H1 (cell line): ENCODE data around the gene PROK1. TPM values are rescaled to one million over a fixed set of nuclear protein-coding genes. Genes with fewer than 3 reads are reported as not detected.

Experiments
- CTCF ChIA-PET: fragments of 300-600 bp; sonication (Branson Sonifier 250); formaldehyde crosslinking; loops from one replicate; lab custom pipeline; 2021; ENCODE audit not compliant: partially characterized antibody; lab: Charles Lee
- POLR2A ChIA-PET: fragments of 300-600 bp; sonication (Branson Sonifier 250); formaldehyde crosslinking; loops from one replicate; lab custom pipeline; 2021; ENCODE audit warnings: inconsistent platforms; ENCODE audit not compliant: partially characterized antibody; lab: Charles Lee
- DNase-seq, 2 experiments: peaks; one replicate each; pipeline versions ENCODE4 v3.0.0 to v3.0.0-alpha.2; 2010 to 2022; ENCODE audit warnings: low spot score in 2 of 2, low read depth in 1 of 2, mixed read lengths in 1 of 2
- FAIRE-seq: peaks from 2 replicates; lab custom pipeline; 2011; peaks lifted over from hg19 to GRCh38; lab: Jason Lieb, UNC
- H2AFZ ChIP-seq: 2 replicates; pipeline ENCODE4 v1.8.1; 2012; ENCODE audit warnings: low read length, inconsistent platforms
- H2AK5ac ChIP-seq: 2 replicates; pipeline ENCODE4 v1.6.1; 2013; ENCODE audit warnings: low read depth, low read length
- H2BK120ac ChIP-seq: replicated peaks from 2 replicates; pipeline ENCODE3; 2013; ENCODE audit warnings: low read depth, low read length, inconsistent platforms
- H2BK12ac ChIP-seq: 2 replicates; pipeline ENCODE4 v1.6.1; 2013; ENCODE audit warnings: low read depth, low read length
- H2BK15ac ChIP-seq: 2 replicates; pipeline ENCODE4 v1.6.1; 2013; ENCODE audit warnings: low read length
- H2BK20ac ChIP-seq: 2 replicates; pipeline ENCODE4 v1.6.1; 2013; ENCODE audit warnings: low read length
- H2BK5ac ChIP-seq: 2 replicates; pipeline ENCODE4 v1.6.1; 2013; ENCODE audit warnings: low read depth, low read length
- H3K14ac ChIP-seq: 2 replicates; pipeline ENCODE4 v1.6.1; 2013; ENCODE audit warnings: inconsistent platforms; ENCODE audit not compliant: insufficient read length
- H3K18ac ChIP-seq: 2 replicates; pipeline ENCODE4 v1.6.1; 2013; ENCODE audit warnings: low read length; ENCODE audit errors: extremely low read depth
- H3K23ac ChIP-seq: 2 replicates; pipeline ENCODE4 v1.6.1; 2013; ENCODE audit warnings: inconsistent platforms; ENCODE audit not compliant: insufficient read length
- H3K23me2 ChIP-seq: 2 replicates; pipeline ENCODE4 v1.6.1; 2013; ENCODE audit warnings: low read depth, low read length
- H3K27ac ChIP-seq: 2 replicates; pipeline ENCODE4 v1.6.1; 2011; ENCODE audit warnings: low read depth, low read length, inconsistent platforms
- H3K27me3 ChIP-seq, 4 experiments: replicated peaks in 1 of 4; 1 replicate in 1 of 4; 2 replicates in 3 of 4; pipeline versions ENCODE4 v1.6.1 to v1.8.1; 2011 to 2013; ENCODE audit warnings: low read length in 3 of 4, mild to moderate bottlenecking in 3 of 4, inconsistent platforms in 2 of 4, mixed read lengths in 2 of 4, moderate library complexity in 1 of 4; ENCODE audit not compliant: control insufficient read depth in 3 of 4, insufficient read depth in 3 of 4; ENCODE audit errors: extremely low read depth in 1 of 4
- H3K36me3 ChIP-seq, 4 experiments: 2 replicates each; pipeline versions ENCODE4 v1.6.1 to v1.8.1; 2011 to 2013; ENCODE audit warnings: mild to moderate bottlenecking in 4 of 4, low read length in 3 of 4, moderate library complexity in 2 of 4, control low read depth in 1 of 4, inconsistent platforms in 1 of 4; ENCODE audit not compliant: insufficient read depth in 4 of 4, control insufficient read depth in 2 of 4
- H3K4ac ChIP-seq: replicated peaks from 2 replicates; pipeline ENCODE3; 2013; ENCODE audit warnings: low read length, low read depth, mixed read lengths, inconsistent platforms; ENCODE audit not compliant: insufficient read length
- H3K4me1 ChIP-seq, 4 experiments: replicated peaks in 1 of 4; 1 replicate in 1 of 4; 2 replicates in 3 of 4; pipeline versions ENCODE4 v1.6.1 to v1.8.1; 2011 to 2013; ENCODE audit warnings: low read length in 3 of 4, inconsistent platforms in 2 of 4, mixed read lengths in 1 of 4; ENCODE audit not compliant: insufficient read depth in 4 of 4, control insufficient read depth in 3 of 4
- H3K4me2 ChIP-seq, 2 experiments: 2 replicates each; pipeline versions ENCODE4 v1.6.1 to v1.8.1; 2011 to 2013; ENCODE audit warnings: low read depth in 2 of 2, low read length in 2 of 2, control low read depth in 1 of 2, inconsistent platforms in 1 of 2, mild to moderate bottlenecking in 1 of 2; ENCODE audit not compliant: insufficient read depth in 1 of 2
- H3K4me3 ChIP-seq, 4 experiments: fragments of 200-600, 300-600 bp in 1 of 4; sonication (generic), shearing (Covaris generic), sonication (Bioruptor Twin) in 1 of 4; 2 replicates each; pipeline versions ENCODE4 v1.5.1 to v1.8.1; 2011 to 2016; ENCODE audit warnings: low read length in 4 of 4, low read depth in 3 of 4, control low read depth in 2 of 4, inconsistent platforms in 2 of 4, mild to moderate bottlenecking in 2 of 4, mixed read lengths in 1 of 4, moderate library complexity in 1 of 4; ENCODE audit not compliant: insufficient read depth in 2 of 4; ENCODE audit errors: extremely low read depth in 1 of 4
- H3K56ac ChIP-seq: replicated peaks from 2 replicates; pipeline ENCODE3; 2013; ENCODE audit warnings: low read depth, mild to moderate bottlenecking, mixed read lengths, low read length, inconsistent platforms; ENCODE audit not compliant: insufficient read length
- H3K79me1 ChIP-seq: 2 replicates; pipeline ENCODE4 v1.6.1; 2013; ENCODE audit warnings: low read depth, low read length, control low read depth
- H3K79me2 ChIP-seq, 2 experiments: 2 replicates each; pipeline versions ENCODE4 v1.6.1 to v1.8.1; 2012 to 2013; ENCODE audit warnings: low read length in 2 of 2, mild to moderate bottlenecking in 2 of 2, inconsistent platforms in 1 of 2; ENCODE audit not compliant: insufficient read depth in 2 of 2, control insufficient read depth in 1 of 2
- H3K9ac ChIP-seq, 4 experiments: replicated peaks in 1 of 4; 1 replicate in 1 of 4; 2 replicates in 3 of 4; pipeline versions ENCODE4 v1.6.1 to v1.8.1; 2011 to 2013; ENCODE audit warnings: low read depth in 3 of 4, low read length in 3 of 4, control low read depth in 2 of 4, mild to moderate bottlenecking in 2 of 4, moderate library complexity in 2 of 4, inconsistent platforms in 1 of 4; ENCODE audit errors: extremely low read depth in 1 of 4
- H3K9me3 ChIP-seq, 2 experiments: 2 replicates each; pipeline versions ENCODE4 v1.6.1 to v1.8.1; 2012 to 2013; ENCODE audit warnings: mild to moderate bottlenecking in 2 of 2, moderate library complexity in 2 of 2, control low read depth in 1 of 2, inconsistent platforms in 1 of 2, low read depth in 1 of 2, low read length in 1 of 2, mixed read lengths in 1 of 2; ENCODE audit not compliant: insufficient read depth in 2 of 2
- H4K20me1 ChIP-seq, 2 experiments: replicated peaks in 1 of 2; 2 replicates each; pipeline versions ENCODE3 to v1.8.1; 2011 to 2013; ENCODE audit warnings: inconsistent platforms in 2 of 2, low read length in 2 of 2, mild to moderate bottlenecking in 1 of 2; ENCODE audit not compliant: insufficient read depth in 2 of 2, control insufficient read depth in 1 of 2
- H4K5ac ChIP-seq: 2 replicates; pipeline ENCODE4 v1.6.1; 2013; ENCODE audit warnings: low read length, low read depth, mixed read lengths, inconsistent platforms; ENCODE audit not compliant: insufficient read length
- H4K8ac ChIP-seq: 2 replicates; pipeline ENCODE4 v1.8.0; 2013; ENCODE audit warnings: mild to moderate bottlenecking, moderate library complexity, low read length, inconsistent platforms; ENCODE audit not compliant: insufficient read depth; ENCODE audit errors: extremely low read depth
- H4K91ac ChIP-seq: replicated peaks from 2 replicates; pipeline ENCODE3; 2013; ENCODE audit warnings: low read length, mixed read lengths, inconsistent platforms; ENCODE audit not compliant: insufficient read length
- CEBPB ChIP-seq: IDR thresholded peaks from 2 replicates; pipeline ENCODE4 v1.6.1; 2012; ENCODE audit warnings: low read depth, low read length
- CREB1 ChIP-seq: IDR thresholded peaks from 2 replicates; pipeline ENCODE4 v1.6.1; 2012; ENCODE audit warnings: inconsistent platforms
- GTF2F1 ChIP-seq: IDR thresholded peaks from 2 replicates; pipeline ENCODE4 v1.6.1; 2012; ENCODE audit warnings: low read depth, low read length, improper control_type of control experiment, borderline replicate concordance
- KDM1A ChIP-seq: fragments of 200-600, 300-600 bp; sonication (generic); IDR thresholded peaks from 2 replicates; pipeline ENCODE4 v1.7.1; 2016; ENCODE audit warnings: mild to moderate bottlenecking, low read length, borderline replicate concordance
- NRF1 ChIP-seq: IDR thresholded peaks from 2 replicates; pipeline ENCODE4 v1.6.1; 2011; ENCODE audit warnings: mild to moderate bottlenecking, low read depth, low read length, improper control_type of control experiment
- RXRA ChIP-seq: IDR thresholded peaks from 2 replicates; pipeline ENCODE4 v1.6.1; 2011; ENCODE audit warnings: low read depth, mild to moderate bottlenecking, low read length, moderate library complexity; ENCODE audit not compliant: insufficient read depth
- SUZ12 ChIP-seq: fragments of 200-600 bp; sonication (generic); IDR thresholded peaks from 2 replicates; pipeline ENCODE4 v1.6.1; 2012; ENCODE audit warnings: mild to moderate bottlenecking, inconsistent platforms, low read length, moderate library complexity, mixed read lengths
- TAF1 ChIP-seq: IDR thresholded peaks from 2 replicates; pipeline ENCODE4 v1.6.1; 2011; ENCODE audit warnings: mild to moderate bottlenecking, low read depth, low read length
- WGBS, 2 experiments: shearing (Covaris generic) in 1 of 2; methylation state at CpG; one replicate each; pipeline versions ENCODE4 v1.1.6 to v1.1.7; 2013 to 2015; ENCODE audit warnings: low lambda C conversion rate in 2 of 2, mixed read lengths in 2 of 2, inconsistent platforms in 1 of 2, low coverage in 1 of 2, missing lambda C conversion rate in 1 of 2; ENCODE audit not compliant: insufficient replicate concordance in 2 of 2, insufficient coverage in 1 of 2, insufficient read length in 1 of 2; ENCODE audit errors: extremely low coverage in 1 of 2, missing lambda C conversion rate in 1 of 2; 5-methylcytosine and 5-hydroxymethylcytosine counted together
- polyA plus RNA-seq, 7 experiments: library from polyadenylated mRNA; depleted of rRNA in 3 of 7; stranded (reverse) in 5 of 7; unstranded in 2 of 7; fragments of >200 nt in 5 of 7; fragments of 200-250 nt in 2 of 7; gene quantifications; 1 replicate in 5 of 7; 2 replicates in 1 of 7; 4 replicates in 1 of 7; pipeline versions ENCODE4 v1.2.1 to v1.2.3, GENCODE V29; 2011 to 2013; ENCODE audit warnings: missing spikeins in 2 of 7, mixed read lengths in 2 of 7
- total RNA-seq: library from RNA; stranded (reverse); fragmentation: NEBNext Ultra II Directional; extraction: Animal tissue kit (Norgen Biotek cat#: 25700); gene quantifications from 2 replicates; pipeline ENCODE4 v1.2.1, GENCODE V29; 2021
- TF ChIP-seq, protein P1 (sequence below): IDR thresholded peaks from 2 replicates; pipeline ENCODE4 v1.6.1; 2012; ENCODE audit warnings: inconsistent platforms
- TF ChIP-seq, protein P2 (sequence below), 3 experiments: IDR thresholded peaks; 1 replicate in 2 of 3; 2 replicates in 1 of 3; pipeline versions ENCODE4 v1.5.1 to v1.6.1; 2011; ENCODE audit warnings: low read length in 3 of 3, mild to moderate bottlenecking in 3 of 3, inconsistent platforms in 2 of 3, low read depth in 1 of 3, moderate library complexity in 1 of 3; ENCODE audit not compliant: insufficient read depth in 1 of 3; ENCODE audit errors: control extremely low read depth in 1 of 3

The PROK1 gene
- total and polyA plus RNA-seq, 2 of the 8 experiments (the other 6 are each of a cell fraction or from before 2014, with no cell fraction given) = 0.12 TPM; not detected in 1

GRCh38 chr1:110438893-110439292 is 12.1 kb upstream of the PROK1 start:
- Histone ChIP-seq H3K27ac (no peak overlapping the region), H3K23ac (no peak overlapping the region), H2AK5ac (no peak overlapping the region), H2BK5ac (no peak overlapping the region), H3K79me2 (no peaks in the 10 kb centered on the region), H3K9ac (no peak overlapping the region), H3K56ac (no peak overlapping the region), H4K91ac (no peak overlapping the region), H3K9me3 (no peaks in the 10 kb centered on the region), H2AFZ (no peak overlapping the region)
- no peak for DNase-seq
- CTCF ChIA-PET = interaction anchor here (0.6 to 35.1 kb wide), 5 partner anchors 13 to 139 kb away, joined by 3 to 828 read pairs (median 4); partner anchors contain the start of genes LAMTOR5 and PROK1
- WGBS, 2 experiments = 81% methylated on average over 4 of the region's 4 CpGs; no CpG with 5 or more reads in 1 of the 2 experiments
- TF ChIP-seq, protein P1, sequence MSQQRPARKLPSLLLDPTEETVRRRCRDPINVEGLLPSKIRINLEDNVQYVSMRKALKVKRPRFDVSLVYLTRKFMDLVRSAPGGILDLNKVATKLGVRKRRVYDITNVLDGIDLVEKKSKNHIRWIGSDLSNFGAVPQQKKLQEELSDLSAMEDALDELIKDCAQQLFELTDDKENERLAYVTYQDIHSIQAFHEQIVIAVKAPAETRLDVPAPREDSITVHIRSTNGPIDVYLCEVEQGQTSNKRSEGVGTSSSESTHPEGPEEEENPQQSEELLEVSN = no peak
- TF ChIP-seq GTF2F1 (no peak), TAF1 (no peak), CREB1 (no peak), KDM1A (no peak), RXRA (no peak), NRF1 (no peak), CEBPB (no peak), SUZ12 (no peak)
- TF ChIP-seq, protein P2, sequence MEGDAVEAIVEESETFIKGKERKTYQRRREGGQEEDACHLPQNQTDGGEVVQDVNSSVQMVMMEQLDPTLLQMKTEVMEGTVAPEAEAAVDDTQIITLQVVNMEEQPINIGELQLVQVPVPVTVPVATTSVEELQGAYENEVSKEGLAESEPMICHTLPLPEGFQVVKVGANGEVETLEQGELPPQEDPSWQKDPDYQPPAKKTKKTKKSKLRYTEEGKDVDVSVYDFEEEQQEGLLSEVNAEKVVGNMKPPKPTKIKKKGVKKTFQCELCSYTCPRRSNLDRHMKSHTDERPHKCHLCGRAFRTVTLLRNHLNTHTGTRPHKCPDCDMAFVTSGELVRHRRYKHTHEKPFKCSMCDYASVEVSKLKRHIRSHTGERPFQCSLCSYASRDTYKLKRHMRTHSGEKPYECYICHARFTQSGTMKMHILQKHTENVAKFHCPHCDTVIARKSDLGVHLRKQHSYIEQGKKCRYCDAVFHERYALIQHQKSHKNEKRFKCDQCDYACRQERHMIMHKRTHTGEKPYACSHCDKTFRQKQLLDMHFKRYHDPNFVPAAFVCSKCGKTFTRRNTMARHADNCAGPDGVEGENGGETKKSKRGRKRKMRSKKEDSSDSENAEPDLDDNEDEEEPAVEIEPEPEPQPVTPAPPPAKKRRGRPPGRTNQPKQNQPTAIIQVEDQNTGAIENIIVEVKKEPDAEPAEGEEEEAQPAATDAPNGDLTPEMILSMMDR (IDR thresholded peaks at IDR 0.05; ENCODE audit: control extremely low read depth in 1 of 3, insufficient read depth in 1 of 3, low read depth in 1 of 3, low read length in 3 of 3) = no peak
- TF ChIP-seq, all 59 proteins: peak for 0
- Histone ChIP-seq H3K79me1 (no peaks in the 10 kb centered on the region), H2BK12ac (no peak overlapping the region), H3K27me3 (no peaks in the 10 kb centered on the region), H3K4ac (no peak overlapping the region), H3K36me3 (no peaks in the 10 kb centered on the region), H4K8ac (no peak overlapping the region), H2BK120ac (no peak overlapping the region), H2BK15ac (no peak overlapping the region), H3K18ac (no peak overlapping the region), H4K5ac (no peak overlapping the region), H3K4me1 (peaks cover 0 to 4% (median under 1%) of the 10 kb centered on the region in 4 experiments; a peak in 3 of 7 replicates), H3K23me2 (no peaks in the 10 kb centered on the region), H3K4me2 (no peak overlapping the region), H2BK20ac (no peak overlapping the region), H3K4me3 (no peak overlapping the region), H4K20me1 (no peaks in the 10 kb centered on the region), H3K14ac (no peak overlapping the region)
- FAIRE-seq = no peak
- POLR2A ChIA-PET = no interaction called here
